Endothelial cell of umbilical vein (primary cell): Measurements from ENCODE around the gene TBC1D10B. TPM values are rescaled to one million over a fixed set of nuclear protein-coding genes. Genes with fewer than 3 reads are reported as not detected.

Source experiments
- BruUV-seq: library from RNA; stranded (reverse); fragments of 400-500 nt; replicated peaks from 2 replicates; lab custom pipeline; 2021; lab: Mats Ljungman, UMichigan
- CTCF ChIA-PET: fragments of 300-600, 350-600 bp; sonication (Branson Sonifier 250); formaldehyde crosslinking; loops from one replicate; lab custom pipeline; 2021; ENCODE audit warnings: antibody characterized with exemption, inconsistent platforms; lab: Charles Lee
- POLR2A ChIA-PET: fragments of 300-600, 350-600 bp; sonication (Branson Sonifier 250); formaldehyde crosslinking; loops from one replicate; lab custom pipeline; 2021; ENCODE audit warnings: antibody characterized with exemption, inconsistent platforms; lab: Charles Lee
- DNase-seq: peaks from one replicate; pipeline ENCODE4 v3.0.0-alpha.2; 2011; ENCODE audit warnings: low read depth, low spot score
- FAIRE-seq: peaks from 2 replicates; lab custom pipeline; 2011; peaks lifted over from hg19 to GRCh38; lab: Jason Lieb, UNC
- H2AFZ ChIP-seq: 2 replicates; pipeline ENCODE4 v1.6.0; 2012; ENCODE audit warnings: low read depth, low read length, control low read depth, inconsistent platforms
- H3K27ac ChIP-seq: 2 replicates; pipeline ENCODE4 v1.5.1; 2011; ENCODE audit warnings: low read depth, mild to moderate bottlenecking, control low read depth, low read length, moderate library complexity; ENCODE audit not compliant: insufficient read depth
- H3K27me3 ChIP-seq, 2 experiments: 2 replicates each; pipeline versions ENCODE4 v1.6.0 to v1.6.1; 2011; ENCODE audit warnings: low read length in 2 of 2, mixed read lengths in 1 of 2; ENCODE audit not compliant: control insufficient read depth in 2 of 2, insufficient read depth in 2 of 2
- H3K36me3 ChIP-seq, 2 experiments: 2 replicates in 1 of 2; 3 replicates in 1 of 2; pipeline ENCODE4 v1.5.1; 2011; ENCODE audit warnings: low read length in 2 of 2, mild to moderate bottlenecking in 1 of 2, moderate library complexity in 1 of 2; ENCODE audit not compliant: control insufficient read depth in 2 of 2, insufficient read depth in 2 of 2; ENCODE audit errors: extremely low read depth in 1 of 2
- H3K4me1 ChIP-seq: 3 replicates; pipeline ENCODE4 v1.5.1; 2011; ENCODE audit warnings: mild to moderate bottlenecking, low read length; ENCODE audit not compliant: control insufficient read depth, insufficient read depth; ENCODE audit errors: extremely low read depth
- H3K4me2 ChIP-seq: 2 replicates; pipeline ENCODE4 v1.6.1; 2011; ENCODE audit warnings: low read length, control low read depth, mixed read lengths; ENCODE audit not compliant: insufficient read depth
- H3K4me3 ChIP-seq, 3 experiments: fragments of 200-600 bp in 1 of 3; sonication (generic), shearing (Covaris generic) in 1 of 3; replicated peaks in 1 of 3; 2 replicates each; pipeline ENCODE4 v1.5.1; 2011 to 2016; ENCODE audit warnings: control low read depth in 3 of 3, low read length in 3 of 3, mild to moderate bottlenecking in 2 of 3, inconsistent platforms in 1 of 3, low read depth in 1 of 3, moderate library complexity in 1 of 3; ENCODE audit not compliant: insufficient read depth in 1 of 3
- H3K79me2 ChIP-seq: 2 replicates; pipeline ENCODE4 v1.6.0; 2012; ENCODE audit warnings: low read length, inconsistent platforms; ENCODE audit not compliant: control insufficient read depth, insufficient read depth
- H3K9ac ChIP-seq: replicated peaks from 2 replicates; pipeline ENCODE3; 2011; ENCODE audit warnings: low read length, control low read depth; ENCODE audit not compliant: insufficient read depth; ENCODE audit errors: extremely low read depth
- H3K9me1 ChIP-seq: replicated peaks from 3 replicates; pipeline ENCODE4 v1.6.0; 2011; ENCODE audit warnings: mild to moderate bottlenecking, low read length; ENCODE audit not compliant: control insufficient read depth, insufficient read depth; ENCODE audit errors: extremely low read depth
- H3K9me3 ChIP-seq: replicated peaks from 2 replicates; pipeline ENCODE4 v1.5.1; 2012; ENCODE audit warnings: low read length, inconsistent platforms; ENCODE audit not compliant: control insufficient read depth, insufficient read depth
- H4K20me1 ChIP-seq: replicated peaks from 2 replicates; pipeline ENCODE3; 2011; ENCODE audit warnings: mild to moderate bottlenecking, low read length; ENCODE audit not compliant: control insufficient read depth, insufficient read depth; ENCODE audit errors: extremely low read depth
- CTCF ChIP-seq, 2 donors: IDR thresholded peaks; 1 replicate in 1 of 2; 2 replicates in 1 of 2; pipeline ENCODE4 v1.5.1; 2011; ENCODE audit warnings: low read length in 2 of 2, mild to moderate bottlenecking in 2 of 2, moderate library complexity in 2 of 2, control low read depth in 1 of 2, inconsistent platforms in 1 of 2, low read depth in 1 of 2; ENCODE audit not compliant: insufficient read depth in 1 of 2; ENCODE audit errors: extremely low read depth in 1 of 2
- EZH2 ChIP-seq: IDR thresholded peaks from 2 replicates; pipeline ENCODE4 v1.6.1; 2012; ENCODE audit warnings: borderline replicate concordance, low read depth, mild to moderate bottlenecking, moderate library complexity, low read length, inconsistent platforms; ENCODE audit not compliant: severe bottlenecking
- FOS ChIP-seq: IDR thresholded peaks from 2 replicates; pipeline ENCODE4 v1.6.1; 2011; ENCODE audit warnings: mild to moderate bottlenecking, low read length, moderate library complexity, borderline replicate concordance; ENCODE audit not compliant: insufficient read depth
- GATA2 ChIP-seq: IDR thresholded peaks from 2 replicates; pipeline ENCODE4 v1.7.0; 2011; ENCODE audit warnings: low read depth, mild to moderate bottlenecking, moderate library complexity, mixed read lengths, low read length; ENCODE audit not compliant: insufficient read length, insufficient read depth
- JUN ChIP-seq: IDR thresholded peaks from 2 replicates; pipeline ENCODE4 v1.6.1; 2011; ENCODE audit warnings: borderline replicate concordance, low read depth; ENCODE audit not compliant: insufficient read length, insufficient read depth
- MAX ChIP-seq: IDR thresholded peaks from 2 replicates; pipeline ENCODE4 v1.6.1; 2011; ENCODE audit not compliant: insufficient read depth, insufficient read length
- MYC ChIP-seq: IDR thresholded peaks from one replicate; pipeline ENCODE4 v1.6.1; 2011; ENCODE audit warnings: mild to moderate bottlenecking, low read depth, low read length
- POLR2A ChIP-seq: IDR thresholded peaks from 2 replicates; pipeline ENCODE4 v1.6.1; 2012; ENCODE audit warnings: low read depth, mild to moderate bottlenecking, control low read depth, low read length
- POLR2AphosphoS5 ChIP-seq: IDR thresholded peaks from 2 replicates; pipeline ENCODE4 v1.6.1; 2012; ENCODE audit warnings: low read depth, mild to moderate bottlenecking, control low read depth, low read length, moderate library complexity; ENCODE audit not compliant: insufficient read depth
- dilution Hi-C: fragments of 300-500 bp; cut with MboI; formaldehyde crosslinking; loops from one replicate; pipeline ENCODE4 v1.15.0; 2019; ENCODE audit warnings: low sequenced_read_pairs; ENCODE audit not compliant: extremely low pct_ligation_motif_present
- intact Hi-C: fragments of 100-400 bp; cut with micrococcal nuclease; formaldehyde crosslinking; loops from one replicate; pipeline ENCODE4 v1.10.0; 2022
- polyA plus RNA-seq, 4 experiments: library from polyadenylated mRNA; depleted of rRNA in 3 of 4; stranded (reverse) in 3 of 4; unstranded in 1 of 4; fragments of >200 nt; gene quantifications; 2 replicates each; pipeline versions ENCODE4 v1.2.1 to v1.2.3, GENCODE V29; 2011 to 2012; ENCODE audit warnings: missing spikeins in 1 of 4
- total RNA-seq: library from RNA; stranded (reverse); gene quantifications from 2 replicates; pipeline ENCODE4 v1.2.3, GENCODE V29; 2021

TBC1D10B gene
- total and polyA plus RNA-seq, 2 donors (not counting 3 experiments of a cell fraction or from before 2014, with no cell fraction given) = 37.0 to 63.0 TPM

GRCh38 chr16:30353438-30354129 is 16.7 kb downstream of the TBC1D10B start:
- no peak for FAIRE-seq
- Histone ChIP-seq H3K9me3 (no peaks in the 10 kb centered on the region), H3K36me3 (peaks cover 6 to 25% of the 10 kb centered on the region in 2 experiments), H3K9me1 (no peaks in the 10 kb centered on the region), H3K4me1 (peaks cover 32% of the 10 kb centered on the region), H3K27me3 (no peaks in the 10 kb centered on the region), H3K27ac (no peak overlapping the region), H3K9ac (peak overlapping the region; percentile 96), H3K4me2 (peak overlapping the region; percentile 83), H3K4me3 (no peak overlapping the region), H4K20me1 (no peaks in the 10 kb centered on the region), H2AFZ (no peak overlapping the region), H3K79me2 (peaks cover 19% of the 10 kb centered on the region)
- BruUV-seq = no TSS peak
- dilution Hi-C loops = no loop called here
- no peak for DNase-seq
- POLR2A ChIA-PET = interaction anchor here (0.6 kb wide), 1 partner anchor 17 kb away, joined by 3 read pairs; the partner anchor contains the start of gene TBC1D10B
- CTCF ChIA-PET = interaction anchor here (0.7 to 2.5 kb wide), 6 partner anchors 9 to 261 kb away, joined by 3 to 12 read pairs (median 4); no protein-coding TSS in a partner anchor
- TF ChIP-seq POLR2A (no peak), JUN (no peak), FOS (no peak), EZH2 (no peak), POLR2AphosphoS5 (no peak), MYC (no peak), MAX (no peak), GATA2 (no peak), CTCF (IDR thresholded peaks at IDR 0.05; ENCODE audit: extremely low read depth in 1 of 2, insufficient read depth in 1 of 2, low read depth in 1 of 2, low read length in 2 of 2) (no peak)
- intact Hi-C loops = loop anchor here (1.0 kb wide), 2 partner anchors 18 to 47 kb away; no protein-coding TSS in a partner anchor
